ENCODE measurements around the gene ZPLD1. TPM values are rescaled to one million over a fixed set of nuclear protein-coding genes. Genes with fewer than 3 reads are reported as not detected.

ZPLD1 gene
- total RNA-seq, 3 donors from 2014 or later = 0.32 TPM; not detected in 2

DNA sequence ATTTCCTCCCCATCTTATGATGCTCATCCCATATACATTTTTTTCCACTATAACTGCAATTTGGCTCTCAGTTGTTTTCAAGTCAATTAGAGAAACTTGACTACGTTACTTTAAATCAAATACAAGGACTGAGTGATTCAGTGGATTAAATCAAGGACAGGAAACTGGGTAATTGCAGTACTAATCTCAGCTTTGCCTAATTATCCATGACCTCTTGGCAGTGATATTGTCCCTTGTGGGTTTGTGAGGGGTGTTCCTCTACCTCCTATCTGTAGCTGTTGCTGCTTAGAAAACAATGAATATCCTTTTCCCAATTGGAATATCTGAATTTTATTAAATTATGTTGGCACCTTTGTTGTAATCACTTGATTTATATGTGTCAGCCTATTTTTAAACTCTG, 79.4 kb downstream of the ZPLD1 start:
- Histone ChIP-seq H3K9me3 (no peaks in the 10 kb centered on the region), H3K4me1 (ENCODE audit: low read depth) (no peaks in the 10 kb centered on the region), H3K36me3 (ENCODE audit: low read depth) (no peaks in the 10 kb centered on the region), H3K4me3 (no peak overlapping the region)
- TF ChIP-seq CTCF (IDR thresholded peaks at IDR 0.05) = no peak
- ATAC-seq (no peak), DNase-seq (no peak)
- intact Hi-C loops (cut with DNase I, micrococcal nuclease) = no loop called here

DNA sequence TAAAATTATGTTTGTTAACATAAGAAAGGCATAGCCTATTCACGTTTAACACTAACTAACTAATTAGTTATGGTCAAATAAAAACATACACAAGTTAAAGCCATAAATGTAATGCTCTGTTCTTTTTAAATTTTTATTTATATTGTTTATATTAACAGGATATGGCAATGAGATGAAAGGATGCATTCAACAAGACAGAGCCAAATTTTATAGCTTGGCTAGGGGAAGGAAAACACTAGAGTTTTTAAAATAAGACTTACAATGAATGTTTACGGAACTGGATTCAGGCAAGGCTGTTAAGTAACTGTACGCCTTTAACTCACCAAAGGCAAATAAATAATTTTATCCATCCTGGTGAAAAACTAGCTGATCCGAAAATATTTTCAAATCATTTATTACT, 86.4 kb downstream of the ZPLD1 start:
- no peaks in the 10 kb centered on the region for H3K9me3 ChIP-seq
- DNase-seq (no peak), ATAC-seq (no peak)
- H3K36me3 ChIP-seq (ENCODE audit: low read depth) = no peaks in the 10 kb centered on the region
- intact Hi-C loops (cut with DNase I, micrococcal nuclease) = no loop called here
- no peaks in the 10 kb centered on the region for H3K4me1 ChIP-seq (ENCODE audit: low read depth)
- no peak overlapping the region for H3K4me3 ChIP-seq
- no peak for TF ChIP-seq CTCF (IDR thresholded peaks at IDR 0.05)

- intact Hi-C loops (cut with DNase I, micrococcal nuclease) = no loop called here
- no peaks in the 10 kb centered on the region for H3K36me3 ChIP-seq (ENCODE audit: low read depth)
- H3K4me3 ChIP-seq = no peak overlapping the region
- ATAC-seq (no peak), DNase-seq (no peak)
- no peaks in the 10 kb centered on the region for H3K4me1 ChIP-seq (ENCODE audit: low read depth)
- no peak for TF ChIP-seq CTCF (IDR thresholded peaks at IDR 0.05)
- no peaks in the 10 kb centered on the region for H3K9me3 ChIP-seq
Measured at GRCh38 chr3:102525624-102526023, 90.8 kb downstream of the ZPLD1 start.

DNA sequence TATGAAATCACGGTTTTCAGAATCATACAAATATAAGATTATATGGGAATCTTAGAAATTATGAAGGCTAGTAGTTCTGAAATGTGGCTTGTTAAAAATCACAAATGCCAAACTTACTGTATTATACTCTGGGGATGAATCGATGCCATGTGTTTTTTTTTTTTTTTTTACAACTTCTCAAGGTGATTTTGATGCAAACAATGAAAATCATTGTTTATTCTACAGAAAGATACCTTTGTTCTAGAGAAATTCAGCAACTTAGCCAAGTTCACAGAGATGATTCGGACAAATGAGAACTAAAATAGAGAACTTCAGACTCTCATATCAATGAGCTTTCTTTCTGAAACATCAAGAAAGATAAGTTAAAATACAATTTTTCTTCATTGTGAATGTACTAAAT, 92.0 kb downstream of the ZPLD1 start:
- DNase-seq = no peak
- TF ChIP-seq CTCF (IDR thresholded peaks at IDR 0.05) = no peak
- Histone ChIP-seq H3K4me3 (no peak overlapping the region), H3K36me3 (ENCODE audit: low read depth) (no peaks in the 10 kb centered on the region), H3K4me1 (ENCODE audit: low read depth) (no peaks in the 10 kb centered on the region), H3K9me3 (no peaks in the 10 kb centered on the region)
- intact Hi-C loops (cut with DNase I, micrococcal nuclease) = no loop called here
- ATAC-seq = no peak

DNA sequence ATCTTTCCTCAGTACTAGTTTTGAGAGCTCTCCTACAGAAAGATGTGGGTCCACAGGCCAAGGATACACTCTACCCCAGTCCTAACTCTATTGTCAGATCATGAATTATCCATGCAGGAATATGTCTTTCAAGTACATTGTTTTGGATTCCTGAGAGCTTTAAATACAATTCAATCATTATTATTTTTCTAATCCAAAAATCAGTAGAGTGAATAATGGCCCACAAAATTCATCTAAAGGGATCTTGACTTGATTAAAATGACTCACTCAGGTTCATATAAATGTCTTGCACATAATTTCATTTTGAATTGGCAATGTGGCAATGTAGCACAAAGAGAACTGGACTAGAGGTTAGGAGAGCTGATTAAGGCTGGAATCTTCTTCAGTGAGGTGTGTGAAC, 93.9 kb downstream of the ZPLD1 start:
- intact Hi-C loops (cut with DNase I, micrococcal nuclease) = no loop called here

More for the DNA sequence above, 93.9 kb downstream of the ZPLD1 start:
- Histone ChIP-seq H3K9me3 (no peaks in the 10 kb centered on the region), H3K36me3 (ENCODE audit: low read depth) (no peaks in the 10 kb centered on the region), H3K4me3 (no peak overlapping the region), H3K4me1 (ENCODE audit: low read depth) (no peaks in the 10 kb centered on the region)
- DNase-seq (no peak), ATAC-seq (no peak)
- no peak for TF ChIP-seq CTCF (IDR thresholded peaks at IDR 0.05)
